ENCODE data around the gene GFY.

GRCh38 chr19:49417088-49417487 lies 8.1 kb upstream of the GFY start:
- no peak for TF ChIP-seq CTCF (IDR thresholded peaks at IDR 0.05; ENCODE audit: insufficient read depth, low read length, poor library complexity, severe bottlenecking)
- TF ChIP-seq EZH2phosphoT487 (conservative IDR thresholded peaks at IDR 0.05; ENCODE audit: low read length) = no peak

Data from SU-DHL-6 (cell line).